Right ventricle myocardium inferior (tissue), 1 donor: Measurements from ENCODE around the gene ZNF665. TPM values are rescaled to one million over a fixed set of nuclear protein-coding genes. Genes with fewer than 3 reads are reported as not detected.
"Not testable (repeated sequence)": the region's sequence is repeated elsewhere in the genome, so short reads cannot be mapped to it uniquely, and the experiment has no call there.

Source experiments
- ATAC-seq: fragments of 200-7000 bp; cut with Tn5 transposase; one replicate; pipeline ENCODE4 v1.9.1; 2020; ENCODE audit warnings: mild to moderate bottlenecking, moderate library complexity
- DNase-seq: peaks from one replicate; pipeline ENCODE4 v3.0.0; 2021; ENCODE audit errors: missing footprints
- intact Hi-C: fragments of 100-400 bp; cut with DNase I; formaldehyde crosslinking; loops from one replicate; pipeline ENCODE4 v1.11.0; 2022
- total RNA-seq: library from RNA; stranded (reverse); fragmentation: NEBNext Ultra II Directional; extraction: Animal tissue kit (Norgen Biotek cat#: 25700); gene quantifications from one replicate; pipeline ENCODE4 v1.2.1, GENCODE V29; 2021
- donor health status: DM: no; HTN: yes; CAD: no; lungs with severe emphysema.

The ZNF665 gene
- total RNA-seq, 1 donor from 2014 or later = 0.73 TPM

GRCh38 chr19:53165691-53166091 lies 27.5 kb downstream of the ZNF665 start:
- intact Hi-C loops = no loop called here

DNA sequence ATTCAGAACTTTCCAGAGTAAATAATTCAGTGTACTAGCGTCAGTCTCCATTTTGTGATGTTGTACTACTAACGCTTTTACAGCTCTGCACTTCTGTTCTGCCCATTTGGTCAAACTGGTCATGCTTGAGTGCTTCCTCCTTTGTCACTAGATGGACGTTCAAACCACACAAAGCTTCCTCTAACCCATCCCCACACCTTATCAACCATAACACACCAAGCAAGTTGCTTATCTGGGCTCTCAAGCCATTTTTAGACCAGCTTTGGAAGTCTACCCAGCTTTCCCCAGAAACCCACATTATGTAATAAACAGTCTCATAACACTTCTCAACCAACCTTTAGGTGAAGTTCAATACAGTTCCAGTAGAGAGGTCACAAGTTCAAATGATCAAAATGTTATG lies 32.0 kb downstream of the ZNF665 start:
- intact Hi-C loops = no loop called here
- DNase-seq (no peak), ATAC-seq (no peak)

More at GRCh38 chr19:53165691-53166091, 27.5 kb downstream of the ZNF665 start:
- DNase-seq (no peak), ATAC-seq (no peak)

DNA sequence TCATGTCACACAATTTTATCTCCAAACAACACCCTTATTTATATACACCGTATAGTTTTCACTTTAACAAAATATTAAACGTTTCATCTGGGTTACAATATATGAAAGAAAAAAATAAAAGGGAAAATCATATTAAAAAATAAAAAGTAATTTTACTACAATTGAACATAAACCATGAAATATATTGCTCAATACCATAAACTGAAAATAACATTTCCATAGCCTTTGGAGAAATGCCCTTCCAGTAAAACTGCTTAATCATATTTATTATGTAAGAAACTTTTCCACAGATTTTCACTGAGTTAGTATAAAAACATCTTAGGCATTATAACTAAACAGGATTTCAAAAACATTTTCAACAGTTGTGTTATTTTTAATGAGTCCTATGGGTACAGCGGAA lies 32.8 kb downstream of the ZNF665 start:
- DNase-seq (no peak), ATAC-seq (no peak)
- intact Hi-C loops = no loop called here

DNA sequence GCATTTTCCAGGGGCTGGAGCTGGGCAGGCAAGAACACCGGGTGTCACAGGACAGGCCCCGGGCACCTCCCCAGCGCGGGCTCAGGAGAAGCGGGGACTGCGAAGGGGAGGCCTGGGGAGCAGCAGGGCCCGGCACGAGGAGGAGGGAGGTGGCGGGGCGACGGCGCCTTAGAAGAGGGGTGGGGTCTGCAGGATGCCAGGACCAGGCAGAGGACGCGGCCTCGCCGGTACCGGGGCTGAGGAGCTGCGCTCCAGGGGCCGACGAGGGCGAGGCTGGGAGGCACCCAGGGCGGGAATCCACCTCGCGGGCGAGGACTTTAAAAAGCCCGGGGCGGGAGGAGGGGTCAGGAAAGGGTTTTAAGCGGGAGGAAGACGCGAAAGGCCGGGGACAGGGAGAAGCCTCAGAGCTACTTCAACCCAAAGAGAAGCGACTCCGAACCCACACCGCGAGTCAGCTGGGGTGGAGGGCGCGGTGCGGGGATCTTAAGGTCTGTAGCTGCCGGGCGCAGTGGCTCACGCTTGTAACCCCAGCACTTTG lies 35.0 kb downstream of the ZNF665 start:
- DNase-seq = no peak
- ATAC-seq = peak; percentile 28
- intact Hi-C loops = loop anchor here (5.0 to 10.0 kb wide), 2 partner anchors 56 to 83 kb away; partner anchors contain the start of gene ZNF160

DNA sequence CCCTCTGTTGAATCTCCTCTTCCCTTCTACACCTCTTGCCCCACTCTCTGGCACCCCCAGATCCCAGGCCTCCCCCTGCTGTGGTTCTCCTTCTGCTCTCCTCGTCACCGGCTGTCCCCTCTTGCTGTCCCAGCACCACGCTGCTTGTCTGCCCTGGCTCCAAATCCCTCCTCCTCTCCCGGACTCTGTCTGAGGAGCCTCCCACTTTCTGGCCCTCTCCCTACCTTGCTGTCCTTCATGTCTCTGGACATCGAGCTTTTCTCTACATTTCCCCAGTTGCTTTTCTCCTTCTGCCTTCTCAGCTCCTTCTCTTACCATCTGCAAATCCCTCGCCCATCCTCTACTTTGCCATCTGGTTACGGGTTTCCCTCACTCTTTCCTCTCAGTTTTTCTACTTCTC lies 35.5 kb downstream of the ZNF665 start:
- no peak for ATAC-seq
- DNase-seq = no peak

DNA sequence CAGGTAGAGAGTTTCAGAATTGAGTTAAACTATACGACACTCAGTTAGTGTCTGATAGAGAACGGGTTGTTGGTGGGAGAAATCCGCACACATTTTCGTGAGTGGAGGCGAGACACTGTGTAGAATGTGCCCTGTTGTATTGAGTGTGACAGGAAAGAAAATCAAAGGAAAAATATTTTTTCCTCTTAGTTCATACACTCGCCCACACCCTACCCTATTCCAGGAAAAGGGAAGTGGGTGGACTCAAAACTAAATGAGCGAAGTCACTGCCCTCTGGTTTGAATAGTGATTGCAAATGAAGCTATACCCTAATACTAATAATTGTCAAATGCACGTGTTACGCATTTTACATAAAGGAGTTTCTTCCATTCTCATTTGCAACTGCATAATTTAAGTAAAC lies 36.3 kb downstream of the ZNF665 start:
- ATAC-seq (no peak), DNase-seq (no peak)
- intact Hi-C loops = loop anchor here (2.0 to 10.0 kb wide), 3 partner anchors 24 to 82 kb away; partner anchors contain the start of genes ZNF160 and ZNF415

More for the DNA sequence above, 35.5 kb downstream of the ZNF665 start:
- intact Hi-C loops = loop anchor here (2.0 to 10.0 kb wide), 3 partner anchors 25 to 83 kb away; partner anchors contain the start of genes ZNF160 and ZNF415

DNA sequence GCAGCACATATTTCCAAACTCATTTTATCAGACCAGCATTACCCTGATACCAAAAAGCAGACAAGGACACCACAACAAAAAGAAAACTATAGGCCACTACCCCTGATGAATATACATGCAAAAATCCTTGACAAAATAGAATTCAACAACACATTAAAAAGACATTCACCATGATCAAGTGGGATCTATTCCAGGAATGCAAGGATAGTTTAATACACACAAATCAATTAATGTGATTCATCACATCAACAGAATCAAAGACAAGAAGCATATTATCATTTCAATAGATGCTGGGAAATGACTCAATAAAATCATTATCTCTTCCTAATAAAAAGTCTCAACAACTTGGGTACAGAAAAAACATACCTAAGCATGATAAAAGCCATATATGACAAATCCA lies 45.5 kb downstream of the ZNF665 start:
- no peak for ATAC-seq
- intact Hi-C loops = no loop called here

DNA sequence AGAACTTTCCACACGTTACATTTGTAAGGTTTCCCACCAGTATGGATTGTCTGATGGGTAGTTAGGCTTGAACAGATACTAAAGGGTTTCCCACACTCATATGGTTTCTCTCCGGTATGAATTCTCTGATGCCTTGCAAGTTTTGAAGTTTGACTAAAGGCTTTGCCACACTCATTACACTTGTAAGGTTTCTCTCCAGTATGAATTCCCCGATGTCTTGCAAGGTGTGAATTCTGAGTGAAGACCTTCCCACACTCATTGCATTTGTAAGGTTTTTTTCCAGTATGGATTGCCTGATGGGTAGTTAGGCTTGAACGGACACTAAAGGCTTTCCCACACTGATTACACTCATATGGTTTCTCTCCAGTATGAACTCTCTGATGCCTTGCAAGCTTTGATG lies 52.8 kb downstream of the ZNF665 start:
- intact Hi-C loops = no loop called here
- no peak for ATAC-seq
- DNase-seq = no peak

More for the DNA sequence above, 45.5 kb downstream of the ZNF665 start:
- DNase-seq = no peak

DNA sequence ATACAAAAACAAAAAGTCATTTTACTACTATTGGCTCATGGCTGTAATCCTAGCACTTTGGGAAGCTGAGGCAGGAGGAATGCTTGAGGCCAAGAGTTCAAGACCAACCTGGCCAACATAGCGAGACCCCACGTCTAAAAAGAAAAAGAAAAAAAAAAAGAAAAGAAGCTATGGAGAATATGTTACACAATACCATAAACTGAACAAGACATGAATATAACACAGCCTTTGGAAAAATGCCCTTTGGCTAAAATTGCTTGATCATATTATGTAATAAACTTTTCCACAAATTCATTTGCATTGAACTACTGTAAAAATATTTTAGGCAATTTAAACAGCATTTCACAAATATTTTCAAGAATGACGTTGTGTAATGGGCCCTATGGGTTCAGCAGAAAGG lies 56.7 kb downstream of the ZNF665 start:
- ATAC-seq (no peak), DNase-seq (no peak)
- intact Hi-C loops = no loop called here

DNA sequence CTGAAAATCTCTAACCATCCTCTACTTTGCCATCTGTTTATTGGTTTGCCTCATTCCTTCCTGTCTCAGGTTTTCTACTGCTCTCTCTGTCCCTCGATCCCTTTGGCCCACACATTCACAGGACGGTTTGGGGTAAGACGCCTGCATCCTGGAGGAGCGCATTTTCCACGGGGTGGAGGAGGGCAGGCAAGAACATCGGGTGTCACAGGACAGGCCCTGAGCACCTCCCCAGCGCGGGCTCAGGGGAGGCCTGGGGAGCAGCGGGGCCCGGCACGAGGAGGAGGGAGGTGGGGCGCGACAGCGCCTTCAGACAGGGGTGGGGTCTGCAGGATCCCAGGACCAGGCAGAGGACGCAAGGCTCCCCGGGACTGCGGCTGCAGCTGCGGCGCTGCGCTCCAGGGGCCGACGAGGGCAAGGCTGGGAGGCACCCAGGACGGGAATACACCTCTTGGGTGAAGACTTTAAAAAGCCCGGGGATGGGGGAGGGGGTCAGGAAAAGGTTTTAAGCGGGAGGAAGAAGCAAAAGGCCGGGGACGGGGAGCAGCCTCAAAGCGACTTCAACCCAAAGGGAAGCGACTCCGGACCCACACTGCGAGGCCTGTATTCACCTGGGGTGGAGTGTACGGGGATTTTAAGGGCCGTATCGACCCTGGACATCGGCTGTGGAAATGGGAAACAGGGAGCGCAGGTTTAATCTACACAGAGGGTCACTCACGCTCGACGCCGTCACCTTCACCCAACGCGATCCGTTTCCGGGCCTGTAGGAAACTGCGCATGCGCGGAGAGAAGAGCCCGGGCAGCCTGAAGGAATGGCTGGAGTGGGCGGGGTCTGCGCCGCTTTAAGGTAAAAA lies 60.8 kb downstream of the ZNF665 start, which contains the start of gene ZNF415:
TSS of gene ZNF415 (minus strand) at position 770 of the 851 bp plus-strand sequence. CDS start 10,234 bp downstream, outside the sequence.
- intact Hi-C loops = loop anchor here (1.0 to 2.0 kb wide), 2 partner anchors 24 to 29 kb away; partner anchors contain the start of gene ZNF160
- peak; percentile 89 for ATAC-seq
- peak; percentile 88 for DNase-seq

- DNase-seq (no peak), ATAC-seq (no peak)
- intact Hi-C loops = loop anchor here (1.0 to 2.0 kb wide), 2 partner anchors 25 to 28 kb away; partner anchors contain the start of gene ZNF160
These were observed 61.4 kb downstream of the ZNF665 start for GRCh38 chr19:53131727-53132126.

GRCh38 chr19:53131085-53131590 lies 62.0 kb downstream of the ZNF665 start:
- ATAC-seq = no peak
- intact Hi-C loops = no loop called here
- DNase-seq = no peak

DNA sequence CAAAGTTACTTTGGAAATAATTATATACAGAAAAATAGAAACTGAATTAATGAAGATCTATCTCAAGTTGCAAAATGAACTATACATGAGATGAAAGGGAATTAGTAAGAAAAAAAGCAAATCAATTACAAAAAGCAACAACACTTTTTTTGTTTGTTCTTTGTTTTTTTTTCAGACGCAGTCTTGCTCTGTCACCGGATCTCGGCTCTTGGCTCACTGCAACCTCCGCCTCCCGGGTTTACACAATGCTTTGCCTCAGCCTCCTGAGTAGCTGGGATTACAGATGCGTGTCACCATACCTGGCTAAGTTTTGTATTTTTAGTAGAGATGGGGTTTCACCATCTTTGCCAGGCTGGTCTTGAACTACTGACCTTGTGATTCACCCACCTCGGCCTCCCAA lies 62.7 kb downstream of the ZNF665 start:
- intact Hi-C loops = no loop called here
- ATAC-seq (no peak), DNase-seq (no peak)

DNA sequence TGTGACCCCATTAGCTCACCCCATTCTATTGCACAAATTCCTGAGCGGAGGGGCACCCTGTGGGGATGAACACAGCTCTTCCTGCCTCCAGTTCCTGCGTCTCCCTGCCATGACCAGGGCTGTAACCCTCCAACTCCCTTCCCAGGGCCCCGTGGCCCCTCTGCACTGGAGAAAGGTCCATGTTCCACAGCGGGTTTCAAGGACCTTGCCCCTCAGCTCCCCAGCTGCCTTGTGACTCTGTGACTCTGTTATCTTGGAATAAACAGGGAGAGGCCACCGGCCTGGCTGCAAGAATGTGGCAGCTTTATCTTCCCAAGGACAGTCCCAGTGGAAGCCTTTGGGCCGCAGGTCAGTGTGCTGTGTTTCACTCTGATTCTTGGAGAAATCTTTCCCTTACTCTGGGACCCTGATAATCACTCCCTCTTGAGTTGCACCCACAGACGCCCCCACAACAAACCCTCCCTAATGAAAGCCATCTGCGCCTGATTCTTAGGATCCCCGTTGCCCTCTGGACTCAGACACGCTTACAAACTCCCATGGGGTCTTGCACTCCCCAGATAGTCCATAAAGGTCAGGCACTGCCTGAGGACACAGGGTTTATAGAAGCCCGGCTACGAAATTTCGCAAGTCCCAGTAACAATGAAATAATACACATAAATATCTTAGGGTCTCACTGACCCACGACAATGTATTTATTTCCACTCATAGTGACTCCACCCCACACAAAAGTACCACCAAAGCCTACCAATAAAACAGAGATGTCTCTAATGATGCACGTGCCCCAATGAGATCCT lies 66.2 kb downstream of the ZNF665 start:
- peak; percentile 65 for ATAC-seq
- intact Hi-C loops = not testable (repeated sequence)

DNA sequence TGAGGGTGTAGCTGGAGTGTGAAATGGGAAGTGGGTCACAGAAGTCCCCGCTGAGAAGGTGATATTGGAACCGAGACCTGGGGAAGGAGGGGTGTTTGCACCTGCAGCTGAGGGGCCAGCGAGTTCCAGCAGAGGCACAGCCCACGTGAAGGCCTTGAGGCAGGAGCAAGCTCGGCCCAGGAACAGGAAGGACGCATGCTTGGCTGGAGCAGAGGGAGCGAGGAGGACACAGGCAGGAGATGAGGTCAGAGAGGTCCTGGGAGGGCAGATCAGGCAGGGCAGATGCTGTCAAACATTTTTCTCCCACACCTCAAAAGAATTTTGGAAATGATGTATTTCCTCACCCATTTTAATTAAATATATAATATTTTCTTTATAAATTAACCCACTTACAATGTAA lies 69.8 kb downstream of the ZNF665 start:
- intact Hi-C loops = no loop called here
- DNase-seq = no peak
- ATAC-seq = no peak

More for the DNA sequence above, 66.2 kb downstream of the ZNF665 start:
- not testable (repeated sequence) for DNase-seq
